GM23338 (cell line): ENCODE results near the gene DPF3. TPM values are rescaled to one million over a fixed set of nuclear protein-coding genes. Genes with fewer than 3 reads are reported as not detected.
A peak's percentile ranks its signal among the peaks of the same experiment; 100 is the strongest.

Source experiments
- ATAC-seq: fragments of 200-7000 bp; cut with Tn5 transposase; 3 replicates; pipeline ENCODE4 v1.9.1; 2020
- DNase-seq: peaks from one replicate; pipeline ENCODE4 v3.0.0-alpha.2; 2015; ENCODE audit warnings: low spot score
- H2AFZ ChIP-seq: fragments of 200-600 bp; sonication (generic); 2 replicates; pipeline ENCODE4 v1.8.0; 2016; ENCODE audit warnings: antibody characterized with exemption, mild to moderate bottlenecking, moderate library complexity
- H3F3A ChIP-seq: fragments of 200-600 bp; sonication (generic); replicated peaks from 2 replicates; pipeline ENCODE4 v1.8.0; 2017; ENCODE audit warnings: antibody characterized with exemption, mixed run types, low read depth
- H3K27ac ChIP-seq: fragments of 200-600 bp; sonication (generic); 2 replicates; pipeline ENCODE4 v1.6.1; 2016; ENCODE audit warnings: low read depth
- H3K27me3 ChIP-seq: fragments of 200-600 bp; sonication (generic); 2 replicates; pipeline ENCODE4 v1.8.0; 2016; ENCODE audit warnings: mild to moderate bottlenecking, mixed run types, moderate library complexity; ENCODE audit not compliant: insufficient read depth
- H3K36me3 ChIP-seq: fragments of 200-600 bp; sonication (generic); 2 replicates; pipeline ENCODE4 v1.8.0; 2016; ENCODE audit warnings: mild to moderate bottlenecking; ENCODE audit not compliant: insufficient read depth
- H3K4me1 ChIP-seq: fragments of 200-600 bp; sonication (generic); 2 replicates; pipeline ENCODE4 v1.8.0; 2016; ENCODE audit warnings: mild to moderate bottlenecking, moderate library complexity; ENCODE audit not compliant: insufficient read depth
- H3K4me2 ChIP-seq: fragments of 200-600 bp; sonication (generic); 2 replicates; pipeline ENCODE4 v1.7.1; 2017; ENCODE audit warnings: mixed run types
- H3K4me3 ChIP-seq: fragments of 200-600 bp; sonication (generic); 2 replicates; pipeline ENCODE4 v1.6.1; 2016; ENCODE audit warnings: mixed run types
- H3K79me2 ChIP-seq: fragments of 200-600 bp; sonication (generic); replicated peaks from 2 replicates; pipeline ENCODE4 v1.8.0; 2017; ENCODE audit warnings: mild to moderate bottlenecking; ENCODE audit not compliant: insufficient read depth
- H3K9me2 ChIP-seq: fragments of 200-600 bp; sonication (generic); 2 replicates; pipeline ENCODE4 v1.8.0; 2017; ENCODE audit not compliant: insufficient read depth
- H4K20me1 ChIP-seq: fragments of 200-600 bp; sonication (generic); replicated peaks from 2 replicates; pipeline ENCODE4 v1.8.0; 2017; ENCODE audit warnings: mild to moderate bottlenecking; ENCODE audit not compliant: insufficient read depth
- H3K27ac Mint-ChIP-seq: 2 replicates; pipeline ENCODE4 v1.8.0; 2020; ENCODE audit warnings: inconsistent platforms, mild to moderate bottlenecking, moderate library complexity, mixed read lengths
- H3K27me3 Mint-ChIP-seq: 3 replicates; pipeline ENCODE4 v1.8.0; 2022; ENCODE audit warnings: low read depth, mild to moderate bottlenecking, moderate library complexity, mixed read lengths, inconsistent platforms; ENCODE audit not compliant: insufficient read depth, poor library complexity
- H3K36me3 Mint-ChIP-seq: 3 replicates; pipeline ENCODE4 v1.8.0; 2021; ENCODE audit warnings: low read depth, mild to moderate bottlenecking, inconsistent platforms, moderate library complexity, mixed read lengths
- H3K4me1 Mint-ChIP-seq: 3 replicates; pipeline ENCODE4 v1.8.0; 2020; ENCODE audit warnings: mild to moderate bottlenecking, inconsistent platforms, mixed read lengths
- H3K4me3 Mint-ChIP-seq: 3 replicates; pipeline ENCODE4 v1.8.0; 2021; ENCODE audit warnings: moderate library complexity, mild to moderate bottlenecking, inconsistent platforms, mixed read lengths
- H3K9me3 Mint-ChIP-seq: 3 replicates; pipeline ENCODE4 v1.8.0; 2020; ENCODE audit warnings: moderate library complexity, mild to moderate bottlenecking, inconsistent platforms, mixed read lengths
- CREB1 ChIP-seq: fragments of 250-450 bp; sonication (Bioruptor Pico); IDR thresholded peaks from 2 replicates; pipeline ENCODE4 v1.5.0; 2020; ENCODE audit warnings: low read depth, mild to moderate bottlenecking, moderate library complexity
- EZH2 ChIP-seq: fragments of 200-600 bp; sonication (generic); IDR thresholded peaks from one replicate; pipeline ENCODE4 v1.8.0; 2017; ENCODE audit warnings: antibody characterized with exemption, mild to moderate bottlenecking, low read depth; ENCODE audit not compliant: unreplicated experiment
- EZH2phosphoT487 ChIP-seq: fragments of 200-600 bp; sonication (generic); IDR thresholded peaks from one replicate; pipeline ENCODE4 v1.8.1; 2018; ENCODE audit warnings: antibody characterized with exemption; ENCODE audit not compliant: unreplicated experiment
- JUNB ChIP-seq: IDR thresholded peaks from one replicate; pipeline ENCODE4 v1.6.1; 2016; ENCODE audit warnings: antibody characterized with exemption; ENCODE audit not compliant: unreplicated experiment
- NANOG ChIP-seq: IDR thresholded peaks from 2 replicates; pipeline ENCODE4 v1.6.1; 2016; ENCODE audit warnings: antibody characterized with exemption, borderline replicate concordance
- POLR2AphosphoS5 ChIP-seq: IDR thresholded peaks from 2 replicates; pipeline ENCODE4 v1.6.1; 2016; ENCODE audit warnings: antibody characterized with exemption, low read depth
- STAT1 ChIP-seq: IDR thresholded peaks from one replicate; pipeline ENCODE4 v1.6.1; 2016; ENCODE audit warnings: antibody characterized with exemption; ENCODE audit not compliant: unreplicated experiment
- ZNF114 ChIP-seq: fragments of 250-450 bp; sonication (Bioruptor Pico); IDR thresholded peaks from 2 replicates; pipeline ENCODE4 v1.5.0; 2020; ENCODE audit warnings: mild to moderate bottlenecking, moderate library complexity
- ZNF331 ChIP-seq: fragments of 250-450 bp; sonication (Bioruptor Pico); IDR thresholded peaks from 2 replicates; pipeline ENCODE4 v1.5.0; 2020; ENCODE audit warnings: low read depth, mild to moderate bottlenecking, moderate library complexity
- polyA plus RNA-seq: library from polyadenylated mRNA; unstranded; fragments of >200 nt; fragmentation: Nextera tagmentation; extraction: Ambion mirVana; gene quantifications from 2 replicates; pipeline ENCODE4 v1.2.1, GENCODE V29; 2016
- total RNA-seq: library from RNA; depleted of rRNA; stranded (reverse); fragments of >200 nt; shearing (Covaris generic); gene quantifications from 2 replicates; pipeline ENCODE4 v1.2.3, GENCODE V29; 2014
- TF ChIP-seq, protein P1 (sequence below): IDR thresholded peaks from 2 replicates; pipeline ENCODE4 v1.6.1; 2016; ENCODE audit warnings: antibody characterized with exemption
- TF ChIP-seq, protein P2 (sequence below), 2 experiments: fragments of 200-600 bp in 1 of 2; sonication (generic) in 1 of 2; conservative IDR thresholded peaks; 2 replicates each; pipeline versions ENCODE4 v1.5.1 to v1.6.1; 2016 to 2017; ENCODE audit warnings: antibody characterized with exemption in 2 of 2, low read depth in 2 of 2, mild to moderate bottlenecking in 2 of 2, moderate library complexity in 1 of 2
- TF ChIP-seq, protein P3 (sequence below): IDR thresholded peaks from one replicate; pipeline ENCODE4 v1.6.1; 2018; ENCODE audit warnings: antibody characterized with exemption; ENCODE audit not compliant: unreplicated experiment
- TF ChIP-seq, protein P4 (sequence below): fragments of 250-450 bp; sonication (Bioruptor Pico); IDR thresholded peaks from 2 replicates; pipeline ENCODE4 v1.5.0; 2020; ENCODE audit warnings: mild to moderate bottlenecking, moderate library complexity

The DPF3 gene
- total and polyA plus RNA-seq, 2 experiments from 2014 or later: 0.18 to 1.0 TPM

DNA sequence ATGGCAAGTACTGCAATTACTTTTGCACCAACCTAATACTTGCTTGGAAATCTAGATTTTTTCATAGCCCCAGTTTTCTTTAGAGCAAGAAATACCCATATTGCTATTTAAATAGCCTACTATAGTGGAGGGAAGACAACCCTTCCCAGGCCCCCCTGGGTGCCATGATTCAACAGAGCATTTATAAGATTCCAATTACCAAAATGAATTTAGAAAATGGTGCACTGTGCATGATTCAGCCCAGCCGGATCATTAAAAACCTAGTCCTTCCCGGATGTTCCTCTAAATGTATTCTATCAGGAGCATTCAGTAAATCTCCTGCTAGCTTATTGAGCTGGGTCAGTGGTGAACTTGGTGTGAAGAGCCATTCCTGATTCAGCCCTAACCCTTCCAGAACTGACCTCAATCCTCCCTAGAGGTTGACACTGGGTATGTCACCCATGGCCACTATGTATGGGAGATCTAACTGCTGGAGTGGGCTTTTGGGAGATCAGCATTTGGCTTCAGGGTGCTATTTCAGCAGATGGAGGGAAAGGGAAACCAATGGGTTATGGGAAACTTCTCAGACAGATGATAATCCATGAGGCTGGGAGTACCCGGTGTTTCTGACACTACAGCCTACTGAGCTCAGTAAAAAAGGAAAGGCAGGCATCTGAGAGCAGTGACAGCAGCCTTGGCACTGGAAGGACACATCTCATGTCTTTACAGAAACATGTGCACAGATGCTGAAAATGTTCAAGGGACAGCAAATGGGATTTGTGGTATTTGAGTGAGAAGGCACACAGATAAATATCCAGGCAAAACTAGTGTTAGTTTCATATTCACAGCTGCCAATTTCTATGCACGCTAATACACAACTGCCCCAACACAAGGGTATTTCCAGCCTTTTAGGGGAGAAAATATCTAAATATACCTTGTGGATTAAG, 258.9 kb downstream of the DPF3 start:
- no peaks in the 10 kb centered on the region for H3K79me2 ChIP-seq
- DNase-seq: peak; percentile 14
- H3K9me2 ChIP-seq: peaks cover 11% of the 10 kb centered on the region; the same call in 1 of the 2 replicates
- H3K4me1 ChIP-seq: no peaks in the 10 kb centered on the region
- no peaks in the 10 kb centered on the region for H4K20me1 ChIP-seq
- no peaks in the 10 kb centered on the region for H3K27me3 ChIP-seq
- H3K4me1 Mint-ChIP-seq: no peaks in the 10 kb centered on the region
- peaks cover 1% of the 10 kb centered on the region for H3K27me3 Mint-ChIP-seq
- TF ChIP-seq JUNB (no peak), CREB1 (CRISPR knock-in tag) (no peak), ZNF114 (CRISPR knock-in tag) (no peak), POLR2AphosphoS5 (no peak), NANOG (no peak), EZH2 (no peak), EZH2phosphoT487 (no peak), STAT1 (no peak), ZNF331 (CRISPR knock-in tag) (no peak)
- TF ChIP-seq, protein P1, sequence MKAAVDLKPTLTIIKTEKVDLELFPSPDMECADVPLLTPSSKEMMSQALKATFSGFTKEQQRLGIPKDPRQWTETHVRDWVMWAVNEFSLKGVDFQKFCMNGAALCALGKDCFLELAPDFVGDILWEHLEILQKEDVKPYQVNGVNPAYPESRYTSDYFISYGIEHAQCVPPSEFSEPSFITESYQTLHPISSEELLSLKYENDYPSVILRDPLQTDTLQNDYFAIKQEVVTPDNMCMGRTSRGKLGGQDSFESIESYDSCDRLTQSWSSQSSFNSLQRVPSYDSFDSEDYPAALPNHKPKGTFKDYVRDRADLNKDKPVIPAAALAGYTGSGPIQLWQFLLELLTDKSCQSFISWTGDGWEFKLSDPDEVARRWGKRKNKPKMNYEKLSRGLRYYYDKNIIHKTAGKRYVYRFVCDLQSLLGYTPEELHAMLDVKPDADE: no peak
- TF ChIP-seq, protein P2, sequence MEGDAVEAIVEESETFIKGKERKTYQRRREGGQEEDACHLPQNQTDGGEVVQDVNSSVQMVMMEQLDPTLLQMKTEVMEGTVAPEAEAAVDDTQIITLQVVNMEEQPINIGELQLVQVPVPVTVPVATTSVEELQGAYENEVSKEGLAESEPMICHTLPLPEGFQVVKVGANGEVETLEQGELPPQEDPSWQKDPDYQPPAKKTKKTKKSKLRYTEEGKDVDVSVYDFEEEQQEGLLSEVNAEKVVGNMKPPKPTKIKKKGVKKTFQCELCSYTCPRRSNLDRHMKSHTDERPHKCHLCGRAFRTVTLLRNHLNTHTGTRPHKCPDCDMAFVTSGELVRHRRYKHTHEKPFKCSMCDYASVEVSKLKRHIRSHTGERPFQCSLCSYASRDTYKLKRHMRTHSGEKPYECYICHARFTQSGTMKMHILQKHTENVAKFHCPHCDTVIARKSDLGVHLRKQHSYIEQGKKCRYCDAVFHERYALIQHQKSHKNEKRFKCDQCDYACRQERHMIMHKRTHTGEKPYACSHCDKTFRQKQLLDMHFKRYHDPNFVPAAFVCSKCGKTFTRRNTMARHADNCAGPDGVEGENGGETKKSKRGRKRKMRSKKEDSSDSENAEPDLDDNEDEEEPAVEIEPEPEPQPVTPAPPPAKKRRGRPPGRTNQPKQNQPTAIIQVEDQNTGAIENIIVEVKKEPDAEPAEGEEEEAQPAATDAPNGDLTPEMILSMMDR (conservative IDR thresholded peaks at IDR 0.05; ENCODE audit: low read depth in 2 of 2): no peak
- TF ChIP-seq, protein P3, sequence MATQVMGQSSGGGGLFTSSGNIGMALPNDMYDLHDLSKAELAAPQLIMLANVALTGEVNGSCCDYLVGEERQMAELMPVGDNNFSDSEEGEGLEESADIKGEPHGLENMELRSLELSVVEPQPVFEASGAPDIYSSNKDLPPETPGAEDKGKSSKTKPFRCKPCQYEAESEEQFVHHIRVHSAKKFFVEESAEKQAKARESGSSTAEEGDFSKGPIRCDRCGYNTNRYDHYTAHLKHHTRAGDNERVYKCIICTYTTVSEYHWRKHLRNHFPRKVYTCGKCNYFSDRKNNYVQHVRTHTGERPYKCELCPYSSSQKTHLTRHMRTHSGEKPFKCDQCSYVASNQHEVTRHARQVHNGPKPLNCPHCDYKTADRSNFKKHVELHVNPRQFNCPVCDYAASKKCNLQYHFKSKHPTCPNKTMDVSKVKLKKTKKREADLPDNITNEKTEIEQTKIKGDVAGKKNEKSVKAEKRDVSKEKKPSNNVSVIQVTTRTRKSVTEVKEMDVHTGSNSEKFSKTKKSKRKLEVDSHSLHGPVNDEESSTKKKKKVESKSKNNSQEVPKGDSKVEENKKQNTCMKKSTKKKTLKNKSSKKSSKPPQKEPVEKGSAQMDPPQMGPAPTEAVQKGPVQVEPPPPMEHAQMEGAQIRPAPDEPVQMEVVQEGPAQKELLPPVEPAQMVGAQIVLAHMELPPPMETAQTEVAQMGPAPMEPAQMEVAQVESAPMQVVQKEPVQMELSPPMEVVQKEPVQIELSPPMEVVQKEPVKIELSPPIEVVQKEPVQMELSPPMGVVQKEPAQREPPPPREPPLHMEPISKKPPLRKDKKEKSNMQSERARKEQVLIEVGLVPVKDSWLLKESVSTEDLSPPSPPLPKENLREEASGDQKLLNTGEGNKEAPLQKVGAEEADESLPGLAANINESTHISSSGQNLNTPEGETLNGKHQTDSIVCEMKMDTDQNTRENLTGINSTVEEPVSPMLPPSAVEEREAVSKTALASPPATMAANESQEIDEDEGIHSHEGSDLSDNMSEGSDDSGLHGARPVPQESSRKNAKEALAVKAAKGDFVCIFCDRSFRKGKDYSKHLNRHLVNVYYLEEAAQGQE: no peak
- TF ChIP-seq, protein P4, sequence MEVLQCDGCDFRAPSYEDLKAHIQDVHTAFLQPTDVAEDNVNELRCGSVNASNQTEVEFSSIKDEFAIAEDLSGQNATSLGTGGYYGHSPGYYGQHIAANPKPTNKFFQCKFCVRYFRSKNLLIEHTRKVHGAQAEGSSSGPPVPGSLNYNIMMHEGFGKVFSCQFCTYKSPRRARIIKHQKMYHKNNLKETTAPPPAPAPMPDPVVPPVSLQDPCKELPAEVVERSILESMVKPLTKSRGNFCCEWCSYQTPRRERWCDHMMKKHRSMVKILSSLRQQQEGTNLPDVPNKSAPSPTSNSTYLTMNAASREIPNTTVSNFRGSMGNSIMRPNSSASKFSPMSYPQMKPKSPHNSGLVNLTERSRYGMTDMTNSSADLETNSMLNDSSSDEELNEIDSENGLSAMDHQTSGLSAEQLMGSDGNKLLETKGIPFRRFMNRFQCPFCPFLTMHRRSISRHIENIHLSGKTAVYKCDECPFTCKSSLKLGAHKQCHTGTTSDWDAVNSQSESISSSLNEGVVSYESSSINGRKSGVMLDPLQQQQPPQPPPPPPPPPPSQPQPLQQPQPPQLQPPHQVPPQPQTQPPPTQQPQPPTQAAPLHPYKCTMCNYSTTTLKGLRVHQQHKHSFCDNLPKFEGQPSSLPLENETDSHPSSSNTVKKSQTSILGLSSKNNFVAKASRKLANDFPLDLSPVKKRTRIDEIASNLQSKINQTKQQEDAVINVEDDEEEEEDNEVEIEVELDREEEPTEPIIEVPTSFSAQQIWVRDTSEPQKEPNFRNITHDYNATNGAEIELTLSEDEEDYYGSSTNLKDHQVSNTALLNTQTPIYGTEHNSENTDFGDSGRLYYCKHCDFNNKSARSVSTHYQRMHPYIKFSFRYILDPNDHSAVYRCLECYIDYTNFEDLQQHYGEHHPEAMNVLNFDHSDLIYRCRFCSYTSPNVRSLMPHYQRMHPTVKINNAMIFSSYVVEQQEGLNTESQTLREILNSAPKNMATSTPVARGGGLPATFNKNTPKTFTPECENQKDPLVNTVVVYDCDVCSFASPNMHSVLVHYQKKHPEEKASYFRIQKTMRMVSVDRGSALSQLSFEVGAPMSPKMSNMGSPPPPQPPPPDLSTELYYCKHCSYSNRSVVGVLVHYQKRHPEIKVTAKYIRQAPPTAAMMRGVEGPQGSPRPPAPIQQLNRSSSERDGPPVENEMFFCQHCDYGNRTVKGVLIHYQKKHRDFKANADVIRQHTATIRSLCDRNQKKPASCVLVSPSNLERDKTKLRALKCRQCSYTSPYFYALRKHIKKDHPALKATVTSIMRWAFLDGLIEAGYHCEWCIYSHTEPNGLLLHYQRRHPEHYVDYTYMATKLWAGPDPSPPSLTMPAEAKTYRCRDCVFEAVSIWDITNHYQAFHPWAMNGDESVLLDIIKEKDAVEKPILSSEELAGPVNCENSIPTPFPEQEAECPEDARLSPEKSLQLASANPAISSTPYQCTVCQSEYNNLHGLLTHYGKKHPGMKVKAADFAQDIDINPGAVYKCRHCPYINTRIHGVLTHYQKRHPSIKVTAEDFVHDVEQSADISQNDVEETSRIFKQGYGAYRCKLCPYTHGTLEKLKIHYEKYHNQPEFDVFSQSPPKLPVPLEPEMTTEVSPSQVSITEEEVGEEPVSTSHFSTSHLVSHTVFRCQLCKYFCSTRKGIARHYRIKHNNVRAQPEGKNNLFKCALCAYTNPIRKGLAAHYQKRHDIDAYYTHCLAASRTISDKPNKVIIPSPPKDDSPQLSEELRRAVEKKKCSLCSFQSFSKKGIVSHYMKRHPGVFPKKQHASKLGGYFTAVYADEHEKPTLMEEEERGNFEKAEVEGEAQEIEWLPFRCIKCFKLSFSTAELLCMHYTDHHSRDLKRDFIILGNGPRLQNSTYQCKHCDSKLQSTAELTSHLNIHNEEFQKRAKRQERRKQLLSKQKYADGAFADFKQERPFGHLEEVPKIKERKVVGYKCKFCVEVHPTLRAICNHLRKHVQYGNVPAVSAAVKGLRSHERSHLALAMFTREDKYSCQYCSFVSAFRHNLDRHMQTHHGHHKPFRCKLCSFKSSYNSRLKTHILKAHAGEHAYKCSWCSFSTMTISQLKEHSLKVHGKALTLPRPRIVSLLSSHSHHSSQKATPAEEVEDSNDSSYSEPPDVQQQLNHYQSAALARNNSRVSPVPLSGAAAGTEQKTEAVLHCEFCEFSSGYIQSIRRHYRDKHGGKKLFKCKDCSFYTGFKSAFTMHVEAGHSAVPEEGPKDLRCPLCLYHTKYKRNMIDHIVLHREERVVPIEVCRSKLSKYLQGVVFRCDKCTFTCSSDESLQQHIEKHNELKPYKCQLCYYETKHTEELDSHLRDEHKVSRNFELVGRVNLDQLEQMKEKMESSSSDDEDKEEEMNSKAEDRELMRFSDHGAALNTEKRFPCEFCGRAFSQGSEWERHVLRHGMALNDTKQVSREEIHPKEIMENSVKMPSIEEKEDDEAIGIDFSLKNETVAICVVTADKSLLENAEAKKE (CRISPR knock-in tag): no peak
- H3K4me3 Mint-ChIP-seq: no peak overlapping the region
- H3K4me2 ChIP-seq: no peak overlapping the region
- H3K36me3 Mint-ChIP-seq: no peaks in the 10 kb centered on the region
- H3K27ac ChIP-seq: no peak overlapping the region
- no peak overlapping the region for H3K4me3 ChIP-seq
- H2AFZ ChIP-seq: no peak overlapping the region
- no peaks in the 10 kb centered on the region for H3K36me3 ChIP-seq
- H3K27ac Mint-ChIP-seq: no peak overlapping the region
- peaks cover 9% of the 10 kb centered on the region; the same call in 2 of the 3 replicates for H3K9me3 Mint-ChIP-seq
- peak; percentile 51; the same call in 2 of the 3 replicates for ATAC-seq
- no peaks in the 10 kb centered on the region for H3F3A ChIP-seq
